HG03378 (cell line): Measurements from ENCODE around the gene BFSP1.

ENCODE experiments used
- ATAC-seq: cut with Tn5 transposase; IDR thresholded peaks from one replicate; pipeline ENCODE4 v1.9.1; 2021; ENCODE audit warnings: mild to moderate bottlenecking, moderate library complexity; ENCODE audit not compliant: unreplicated experiment

Gene BFSP1

GRCh38 chr20:17558154-17558940 is 27.2 kb upstream of the BFSP1 start:
- ATAC-seq, result no peak

DNA sequence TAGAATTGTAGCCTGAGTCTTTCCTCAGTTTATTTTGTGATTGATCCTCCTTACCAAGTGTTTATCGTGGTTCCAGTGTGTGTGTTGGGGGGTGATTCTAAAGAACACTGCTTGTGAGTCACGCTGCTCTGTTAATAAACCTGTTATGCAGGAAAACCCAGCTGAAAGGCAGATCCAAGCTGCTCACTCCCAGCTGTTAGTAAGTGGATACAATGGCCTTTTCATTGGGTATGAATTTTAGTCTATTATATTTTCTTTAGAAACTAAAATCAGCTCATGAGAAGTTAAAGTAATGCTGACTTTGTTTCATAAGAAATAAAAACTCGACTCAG is 26.5 kb upstream of the BFSP1 start:
- no peak for ATAC-seq

GRCh38 chr20:17556837-17557674 is 25.9 kb upstream of the BFSP1 start:
- ATAC-seq, result no peak

DNA sequence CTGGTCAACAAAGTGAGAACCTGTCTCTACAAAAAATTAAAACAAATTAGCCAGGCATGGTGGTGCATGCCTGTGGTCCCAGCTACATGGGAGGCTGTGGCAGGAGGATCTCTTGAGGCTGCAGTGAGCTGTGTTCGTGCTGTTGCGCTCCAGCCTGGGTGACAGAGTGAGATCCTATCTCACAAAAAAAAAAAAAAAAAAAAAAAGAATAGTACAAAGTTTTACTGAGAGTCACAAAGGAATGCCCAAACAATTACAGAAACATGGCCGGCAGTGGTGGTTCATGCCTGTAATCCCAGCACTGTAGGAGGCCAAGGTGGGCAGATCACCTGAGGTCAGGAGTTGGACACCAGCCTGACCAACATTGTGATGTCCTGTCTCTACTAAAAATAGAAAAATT is 23.9 kb upstream of the BFSP1 start:
- no peak for ATAC-seq

DNA sequence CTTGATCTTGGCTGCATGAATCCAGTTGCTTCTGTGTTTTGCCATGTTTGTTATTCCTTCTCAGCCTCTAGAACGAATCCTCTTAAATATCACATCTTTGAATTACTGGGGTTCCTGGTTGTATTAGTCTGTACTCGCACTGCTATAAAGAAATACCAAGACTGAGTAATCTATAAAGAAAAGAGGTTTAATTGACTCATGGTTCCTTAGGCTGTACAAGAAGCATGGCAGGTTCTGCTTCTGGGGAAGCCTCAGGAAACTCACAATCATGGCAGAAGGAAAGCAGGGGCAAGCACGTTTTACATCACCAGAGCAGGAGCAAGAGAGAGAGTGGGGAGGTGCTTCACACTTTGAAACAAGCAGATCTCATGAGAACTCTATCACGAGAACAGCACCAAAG is 18.0 kb upstream of the BFSP1 start:
- no peak for ATAC-seq

GRCh38 chr20:17545127-17545526 is 13.9 kb upstream of the BFSP1 start:
- no peak for ATAC-seq

DNA sequence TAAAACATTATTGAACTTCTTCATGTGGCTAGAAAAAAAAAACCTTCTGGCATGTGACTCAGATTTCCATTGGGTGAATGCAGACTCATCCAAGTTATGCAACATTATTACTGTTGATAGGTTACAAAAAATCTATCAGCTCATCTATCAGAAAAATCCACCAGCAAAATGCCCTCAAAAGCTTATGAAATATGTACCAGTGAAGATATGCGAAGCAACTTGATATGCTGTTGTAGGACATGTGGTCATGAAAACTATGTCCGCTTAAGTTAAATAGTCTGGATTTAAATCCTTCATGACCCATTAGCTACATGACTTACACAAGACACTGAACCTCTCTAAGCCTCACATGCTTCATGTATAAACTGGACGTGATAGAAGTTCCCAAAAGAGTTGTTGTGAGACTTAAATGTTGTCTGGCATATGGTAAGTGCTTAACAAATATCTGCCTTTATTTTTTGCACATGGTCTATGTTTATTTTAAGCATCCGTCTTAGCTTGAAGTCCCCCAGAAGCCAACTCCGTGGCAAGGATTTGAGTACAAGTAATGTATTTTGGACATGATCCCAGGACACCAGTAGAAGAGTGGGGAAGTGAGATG is 12.5 kb upstream of the BFSP1 start:
- no peak for ATAC-seq

GRCh38 chr20:17542993-17543412 is 11.8 kb upstream of the BFSP1 start:
- ATAC-seq, result no peak

GRCh38 chr20:17542481-17542880 is 11.3 kb upstream of the BFSP1 start:
- ATAC-seq, result no peak

DNA sequence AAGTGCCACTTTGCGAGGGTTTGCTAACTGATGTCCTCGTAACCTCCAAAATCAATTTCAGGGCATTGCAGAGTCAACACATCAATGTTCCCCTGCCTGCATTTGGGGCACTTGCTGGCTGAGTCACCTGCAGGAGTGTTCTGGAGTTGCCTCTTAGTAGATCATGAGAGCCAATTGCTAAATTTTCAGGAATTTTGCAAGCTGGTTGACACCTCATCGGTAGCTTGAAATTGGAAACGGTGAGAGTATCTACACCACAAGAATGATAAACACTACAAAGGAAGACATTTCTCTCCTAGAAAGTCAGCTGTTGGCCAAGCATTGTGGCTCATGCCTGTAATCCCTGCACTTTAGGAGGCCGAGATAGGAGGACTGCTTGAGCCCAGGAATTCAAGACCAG is 10.8 kb upstream of the BFSP1 start:
- no peak for ATAC-seq

- no peak for ATAC-seq
These were observed 10.4 kb upstream of the BFSP1 start for GRCh38 chr20:17541596-17541995.

DNA sequence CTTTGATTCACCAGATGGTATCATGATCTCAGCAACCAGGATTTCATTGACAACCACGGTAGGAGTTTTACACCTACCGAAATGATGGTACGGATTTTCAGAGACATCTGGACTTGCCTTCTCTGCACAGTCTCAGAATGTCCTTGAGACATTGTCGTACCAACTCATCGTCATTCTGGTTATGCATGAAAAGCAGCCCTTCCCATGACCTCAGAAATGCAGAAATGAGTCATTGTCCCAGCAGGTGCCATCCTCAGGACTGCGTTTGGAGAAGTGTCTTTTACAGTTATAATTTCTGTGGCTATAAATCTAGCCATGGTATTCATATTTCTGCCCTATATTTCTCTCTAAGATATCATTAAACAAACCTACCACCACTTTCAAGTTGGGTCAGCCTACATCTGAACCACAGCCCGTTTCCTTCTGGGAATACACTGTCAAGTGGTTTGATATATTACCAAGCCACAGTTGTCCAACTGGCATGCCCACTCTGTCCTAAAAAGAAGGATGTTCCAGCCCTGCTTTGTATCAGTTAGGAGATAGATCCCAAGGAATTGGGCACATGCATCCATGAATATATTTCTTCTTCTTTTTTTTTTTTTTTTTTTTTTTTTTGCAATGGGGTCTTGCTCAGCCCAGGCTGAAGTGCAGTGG is 7.5 kb upstream of the BFSP1 start:
- ATAC-seq, result peak; percentile 85

GRCh38 chr20:17537959-17538358 is 6.8 kb upstream of the BFSP1 start:
- no peak for ATAC-seq

GRCh38 chr20:17536944-17537444 is 5.8 kb upstream of the BFSP1 start:
- peak; percentile 72 for ATAC-seq

DNA sequence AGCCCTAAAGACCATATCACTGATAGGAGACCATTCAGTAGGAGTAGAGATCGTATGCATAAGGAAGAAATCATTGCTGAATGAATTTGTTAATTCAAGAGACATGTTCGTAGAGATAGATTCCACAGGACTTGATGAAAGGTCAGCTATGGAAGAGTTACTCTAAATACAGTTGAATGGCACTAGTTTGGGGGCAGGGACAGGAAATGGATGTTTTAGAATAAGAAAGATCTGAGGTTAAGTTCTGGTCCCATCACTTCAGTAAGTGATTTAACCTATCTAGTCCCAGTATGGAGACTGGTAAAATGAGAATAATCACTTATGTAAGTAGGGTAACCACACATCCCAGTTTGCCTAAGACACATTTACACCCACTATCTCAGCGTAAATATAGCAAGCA is 2.9 kb upstream of the BFSP1 start:
- ATAC-seq, result no peak

DNA sequence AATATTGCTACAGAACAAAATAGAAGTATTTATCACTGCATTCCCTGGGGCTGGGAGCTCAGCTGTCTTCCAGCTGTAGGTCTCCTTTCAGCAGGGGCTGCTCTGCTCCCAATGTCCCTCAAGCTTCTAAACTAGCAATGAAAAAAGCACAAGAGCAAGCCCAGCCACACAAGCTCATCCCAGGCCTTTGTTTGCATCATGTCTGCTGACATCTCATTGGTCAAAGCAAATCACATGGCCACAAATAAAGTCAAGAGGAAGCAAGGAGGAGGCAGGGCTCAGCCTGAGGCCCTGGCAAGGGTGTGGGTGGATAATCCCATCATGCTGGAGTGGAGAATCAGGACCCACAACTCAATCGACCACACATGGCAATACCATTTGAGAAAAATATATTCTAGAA is 2.2 kb upstream of the BFSP1 start:
- peak; percentile 42 for ATAC-seq

GRCh38 chr20:17531665-17532025 is 466 bp upstream of the BFSP1 start:
- ATAC-seq, result no peak

GRCh38 chr20:17530153-17530552 is 1.0 kb downstream of the BFSP1 start:
- no peak for ATAC-seq

- no peak for ATAC-seq
These were observed 1.6 kb downstream of the BFSP1 start for GRCh38 chr20:17529586-17529985.

DNA sequence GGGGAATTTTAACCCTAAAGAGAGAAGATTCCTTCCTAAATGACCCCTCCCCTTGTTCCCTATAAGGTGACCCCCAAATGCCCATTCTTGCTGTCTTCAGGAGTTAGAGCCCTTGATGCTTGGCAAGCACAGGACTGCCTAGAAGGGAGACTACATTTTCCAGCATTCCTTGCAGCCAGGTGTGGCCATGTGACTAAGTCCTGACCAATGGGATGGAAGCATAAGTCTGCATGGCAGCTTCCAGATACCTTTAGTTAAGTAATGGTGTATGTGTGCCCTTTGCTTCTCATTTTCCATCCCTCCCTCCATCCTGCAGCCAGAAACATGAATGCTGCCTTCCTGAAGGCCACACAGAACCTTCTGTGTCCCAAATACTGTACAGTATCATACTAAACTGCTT is 5.5 kb downstream of the BFSP1 start:
- peak; percentile 60 for ATAC-seq

GRCh38 chr20:17525132-17525531 is 6.0 kb downstream of the BFSP1 start:
- ATAC-seq, result no peak
